Fibroblast of lung (primary cell): Measurements from ENCODE around the gene CADPS.

Experiments
- CTCF ChIP-seq, 2 donors: IDR thresholded peaks in 1 of 2; conservative IDR thresholded peaks in 1 of 2; 1 replicate in 1 of 2; 2 replicates in 1 of 2; pipeline ENCODE4 v1.5.1; 2011 to 2012; ENCODE audit warnings: low read length in 2 of 2, control low read depth in 1 of 2, inconsistent platforms in 1 of 2, low read depth in 1 of 2, mild to moderate bottlenecking in 1 of 2
- EZH2 ChIP-seq: IDR thresholded peaks from 2 replicates; pipeline ENCODE4 v1.5.1; 2012; ENCODE audit warnings: low read length, control low read depth, mild to moderate bottlenecking; ENCODE audit errors: missing control alignments

- TF ChIP-seq CTCF (conservative IDR thresholded peaks at IDR 0.05 in 1 of 2, IDR thresholded peaks at IDR 0.05 in 1 of 2; ENCODE audit: low read depth in 1 of 2, low read length in 2 of 2) (no peak), EZH2 (no peak)
Measured at GRCh38 chr3:62667714-62668113, 207.5 kb downstream of the CADPS start.
